OCI-LY3 (cell line): ENCODE data around the gene PRR23B.

Source experiments
- H2AFZ ChIP-seq: fragments of 200-600, 300-600 bp; shearing (Covaris generic); 2 replicates; pipeline ENCODE4 v1.6.0; 2014; ENCODE audit warnings: antibody characterized with exemption, low read depth, low read length
- H3K27ac ChIP-seq: fragments of 200-600, 300-600 bp; sonication (generic); 2 replicates; pipeline ENCODE4 v1.5.1; 2014; ENCODE audit warnings: mild to moderate bottlenecking, low read length, moderate library complexity, mixed read lengths
- H3K27me3 ChIP-seq: fragments of 200-600, 300-600 bp; sonication (generic); 2 replicates; pipeline ENCODE4 v1.6.1; 2014; ENCODE audit warnings: low read depth, low read length, mixed read lengths
- H3K36me3 ChIP-seq: fragments of 200-600, 300-600 bp; sonication (generic); replicated peaks from 2 replicates; pipeline ENCODE3; 2014; ENCODE audit warnings: low read depth, low read length, mixed read lengths
- H3K4me1 ChIP-seq: fragments of 300-600, 200-600 bp; sonication (generic); 2 replicates; pipeline ENCODE4 v1.6.1; 2014; ENCODE audit warnings: low read length, mixed read lengths
- H3K4me2 ChIP-seq: fragments of 200-600, 300-600 bp; sonication (generic); 2 replicates; pipeline ENCODE4 v1.6.1; 2014; ENCODE audit warnings: low read length, mixed read lengths
- H3K4me3 ChIP-seq: fragments of 300-600, 200-600 bp; sonication (generic); 2 replicates; pipeline ENCODE4 v1.5.1; 2014; ENCODE audit warnings: antibody characterized with exemption, mild to moderate bottlenecking, low read length, moderate library complexity
- H3K79me2 ChIP-seq: fragments of 300-600, 200-600 bp; shearing (Covaris generic); 2 replicates; pipeline ENCODE4 v1.6.1; 2014; ENCODE audit warnings: mild to moderate bottlenecking, low read length, mixed read lengths
- H3K9ac ChIP-seq: fragments of 300-600, 200-600 bp; shearing (Covaris generic); 2 replicates; pipeline ENCODE4 v1.6.0; 2014; ENCODE audit warnings: mild to moderate bottlenecking, low read length, moderate library complexity
- H3K9me3 ChIP-seq: fragments of 200-600, 300-600 bp; shearing (Covaris generic); 2 replicates; pipeline ENCODE4 v1.6.1; 2014; ENCODE audit warnings: low read length, mixed read lengths; ENCODE audit not compliant: insufficient read depth
- H4K20me1 ChIP-seq: fragments of 200-600, 300-600 bp; sonication (generic); 2 replicates; pipeline ENCODE4 v1.6.1; 2016; ENCODE audit warnings: low read length, mixed read lengths; ENCODE audit not compliant: insufficient read depth
- EZH2phosphoT487 ChIP-seq: fragments of 200-600 bp; shearing (Covaris generic); IDR thresholded peaks from 2 replicates; pipeline ENCODE4 v1.6.1; 2018; ENCODE audit warnings: antibody characterized with exemption, mixed run types, low read depth
- TF ChIP-seq, protein P1 (sequence below): fragments of 200-600, 300-600 bp; sonication (generic); IDR thresholded peaks from 2 replicates; pipeline ENCODE4 v1.5.1; 2014; ENCODE audit warnings: antibody characterized with exemption, low read length, low read depth

Gene PRR23B

DNA sequence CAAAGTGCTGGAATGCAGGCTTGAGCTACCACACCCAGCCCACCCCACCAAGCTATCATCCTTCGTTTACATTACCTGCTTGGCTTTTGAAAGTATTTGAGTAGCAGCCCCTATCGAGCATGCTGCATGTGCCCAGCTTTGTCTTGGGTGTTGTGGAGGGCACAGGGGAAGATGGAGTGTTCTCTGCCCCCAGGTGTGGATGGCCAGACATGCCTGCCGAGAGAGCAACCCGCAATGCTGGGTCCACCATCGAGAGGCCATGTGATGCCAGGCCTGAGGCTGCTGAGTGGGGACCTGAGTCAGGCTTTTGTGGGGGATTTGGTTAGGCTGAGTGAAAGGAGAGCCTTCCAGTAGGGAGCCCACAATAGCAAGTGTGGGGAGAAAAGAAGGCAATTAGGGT, 47.8 kb downstream of the PRR23B start:
- H3K27me3 ChIP-seq: no peaks in the 10 kb centered on the region
- H3K4me2 ChIP-seq: no peak overlapping the region
- no peak overlapping the region for H3K4me3 ChIP-seq
- no peaks in the 10 kb centered on the region for H3K79me2 ChIP-seq
- H4K20me1 ChIP-seq: no peaks in the 10 kb centered on the region
- no peaks in the 10 kb centered on the region for H3K9me3 ChIP-seq
- no peak for TF ChIP-seq EZH2phosphoT487
- TF ChIP-seq, protein P1, sequence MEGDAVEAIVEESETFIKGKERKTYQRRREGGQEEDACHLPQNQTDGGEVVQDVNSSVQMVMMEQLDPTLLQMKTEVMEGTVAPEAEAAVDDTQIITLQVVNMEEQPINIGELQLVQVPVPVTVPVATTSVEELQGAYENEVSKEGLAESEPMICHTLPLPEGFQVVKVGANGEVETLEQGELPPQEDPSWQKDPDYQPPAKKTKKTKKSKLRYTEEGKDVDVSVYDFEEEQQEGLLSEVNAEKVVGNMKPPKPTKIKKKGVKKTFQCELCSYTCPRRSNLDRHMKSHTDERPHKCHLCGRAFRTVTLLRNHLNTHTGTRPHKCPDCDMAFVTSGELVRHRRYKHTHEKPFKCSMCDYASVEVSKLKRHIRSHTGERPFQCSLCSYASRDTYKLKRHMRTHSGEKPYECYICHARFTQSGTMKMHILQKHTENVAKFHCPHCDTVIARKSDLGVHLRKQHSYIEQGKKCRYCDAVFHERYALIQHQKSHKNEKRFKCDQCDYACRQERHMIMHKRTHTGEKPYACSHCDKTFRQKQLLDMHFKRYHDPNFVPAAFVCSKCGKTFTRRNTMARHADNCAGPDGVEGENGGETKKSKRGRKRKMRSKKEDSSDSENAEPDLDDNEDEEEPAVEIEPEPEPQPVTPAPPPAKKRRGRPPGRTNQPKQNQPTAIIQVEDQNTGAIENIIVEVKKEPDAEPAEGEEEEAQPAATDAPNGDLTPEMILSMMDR: no peak
- no peak overlapping the region for H3K9ac ChIP-seq
- no peaks in the 10 kb centered on the region for H3K4me1 ChIP-seq
- no peaks in the 10 kb centered on the region for H3K36me3 ChIP-seq
- no peak overlapping the region for H2AFZ ChIP-seq
- no peak overlapping the region for H3K27ac ChIP-seq

DNA sequence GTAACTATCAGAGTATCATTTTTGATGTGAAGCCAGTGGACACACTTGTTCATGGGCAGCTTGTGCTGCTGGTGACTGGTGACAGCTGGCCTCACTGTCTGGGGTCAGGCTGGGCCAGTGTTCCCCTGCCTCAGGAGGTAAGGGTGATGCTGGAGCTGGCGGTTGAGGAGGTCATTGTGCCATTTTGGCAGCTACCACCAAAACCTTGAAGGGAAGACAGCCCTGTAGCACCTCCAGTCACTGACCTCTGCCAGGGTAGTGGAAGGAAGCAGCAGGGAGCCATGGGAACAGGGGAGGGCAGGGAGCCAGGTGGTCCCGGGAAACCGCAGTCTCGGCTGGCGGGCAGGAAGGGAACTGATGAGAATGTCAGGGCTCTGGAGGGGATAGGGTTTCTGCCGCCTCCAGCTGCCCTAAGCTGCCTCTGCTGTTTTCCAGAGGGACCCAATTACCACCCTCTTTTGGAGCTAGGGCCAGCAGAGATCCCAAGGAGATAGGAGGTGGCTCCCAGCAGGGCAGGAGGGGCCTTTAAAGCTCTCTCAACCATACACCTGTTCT, 48.9 kb downstream of the PRR23B start:
- no peak for TF ChIP-seq EZH2phosphoT487
- TF ChIP-seq, protein P1: no peak
- no peak overlapping the region for H3K9ac ChIP-seq
- no peaks in the 10 kb centered on the region for H3K27me3 ChIP-seq
- H3K4me1 ChIP-seq: no peaks in the 10 kb centered on the region
- H3K9me3 ChIP-seq: no peaks in the 10 kb centered on the region
- H3K4me2 ChIP-seq: no peak overlapping the region
- H4K20me1 ChIP-seq: no peaks in the 10 kb centered on the region
- no peak overlapping the region for H3K4me3 ChIP-seq
- no peaks in the 10 kb centered on the region for H3K79me2 ChIP-seq
- H3K36me3 ChIP-seq: no peaks in the 10 kb centered on the region
- no peak overlapping the region for H2AFZ ChIP-seq
- H3K27ac ChIP-seq: no peak overlapping the region
